Muscle layer of colon (tissue), 2 donors: Measurements from ENCODE around the gene UBXN11.

ENCODE experiments used
- H3K27ac ChIP-seq: one replicate; pipeline ENCODE4 v1.7.0; 2013; ENCODE audit warnings: low read depth, mild to moderate bottlenecking, low read length, moderate library complexity
- H3K27me3 ChIP-seq, 2 donors: one replicate each; pipeline ENCODE4 v1.7.0; 2013; ENCODE audit warnings: low read length in 2 of 2, mild to moderate bottlenecking in 2 of 2; ENCODE audit not compliant: insufficient read depth in 2 of 2, control insufficient read depth in 1 of 2
- H3K36me3 ChIP-seq: one replicate; pipeline ENCODE4 v1.7.0; 2013; ENCODE audit warnings: mild to moderate bottlenecking, low read length; ENCODE audit not compliant: insufficient read depth
- H3K4me1 ChIP-seq: one replicate; pipeline ENCODE4 v1.7.0; 2013; ENCODE audit warnings: mild to moderate bottlenecking, low read length; ENCODE audit not compliant: insufficient read depth
- H3K4me3 ChIP-seq, 2 donors: one replicate each; pipeline ENCODE4 v1.7.0; 2013; ENCODE audit warnings: low read length in 2 of 2, low read depth in 1 of 2, mild to moderate bottlenecking in 1 of 2, moderate library complexity in 1 of 2
- H3K9ac ChIP-seq: one replicate; pipeline ENCODE4 v1.7.0; 2013; ENCODE audit warnings: low read length
- H3K9me3 ChIP-seq: one replicate; pipeline ENCODE4 v1.7.0; 2013; ENCODE audit warnings: mild to moderate bottlenecking, low read length
- donor health status: abdominal sarcoma.
- donor health status: Adenocarcinoma of cecum.

Gene UBXN11

DNA sequence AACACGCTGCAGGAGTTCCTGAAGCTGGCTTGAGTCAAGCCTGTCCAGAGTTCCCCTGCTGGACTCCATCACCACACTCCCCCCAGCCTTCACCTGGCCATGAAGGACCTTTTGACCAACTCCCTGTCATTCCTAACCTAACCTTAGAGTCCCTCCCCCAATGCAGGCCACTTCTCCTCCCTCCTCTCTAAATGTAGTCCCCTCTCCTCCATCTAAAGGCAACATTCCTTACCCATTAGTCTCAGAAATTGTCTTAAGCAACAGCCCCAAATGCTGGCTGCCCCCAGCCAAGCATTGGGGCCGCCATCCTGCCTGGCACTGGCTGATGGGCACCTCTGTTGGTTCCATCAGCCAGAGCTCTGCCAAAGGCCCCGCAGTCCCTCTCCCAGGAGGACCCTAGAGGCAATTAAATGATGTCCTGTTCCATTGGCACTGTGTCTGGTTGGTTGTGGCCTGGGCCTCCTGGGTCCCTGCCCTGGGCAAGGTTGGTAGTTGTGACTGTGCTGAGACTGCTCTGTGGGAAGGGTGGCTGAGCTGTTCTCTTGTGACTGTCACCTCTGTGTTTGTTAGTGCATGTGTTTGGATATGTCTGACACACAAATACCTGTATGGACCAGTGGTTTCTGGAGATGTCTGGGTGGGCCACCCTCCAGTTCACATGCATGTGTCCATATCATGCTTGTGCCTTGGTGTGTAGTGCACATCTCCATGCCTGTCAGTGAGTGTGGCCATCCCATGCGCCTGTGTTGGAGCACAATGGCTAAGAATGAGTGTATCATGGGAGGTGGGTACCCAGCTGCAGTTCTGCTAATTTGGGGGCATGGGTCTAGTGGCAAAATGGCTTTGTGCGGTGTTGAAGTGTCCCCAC lies 25.1 kb downstream of the UBXN11 start:
- no peaks in the 10 kb centered on the region for H3K27me3 ChIP-seq
- H3K27ac ChIP-seq = no peak overlapping the region
- no peaks in the 10 kb centered on the region for H3K9me3 ChIP-seq
- H3K4me1 ChIP-seq = peaks cover 60% of the 10 kb centered on the region
- H3K9ac ChIP-seq = no peak overlapping the region
- peaks cover 6% of the 10 kb centered on the region for H3K36me3 ChIP-seq
- H3K4me3 ChIP-seq = peak overlapping the region in 1 of 2 donors; percentile 80

DNA sequence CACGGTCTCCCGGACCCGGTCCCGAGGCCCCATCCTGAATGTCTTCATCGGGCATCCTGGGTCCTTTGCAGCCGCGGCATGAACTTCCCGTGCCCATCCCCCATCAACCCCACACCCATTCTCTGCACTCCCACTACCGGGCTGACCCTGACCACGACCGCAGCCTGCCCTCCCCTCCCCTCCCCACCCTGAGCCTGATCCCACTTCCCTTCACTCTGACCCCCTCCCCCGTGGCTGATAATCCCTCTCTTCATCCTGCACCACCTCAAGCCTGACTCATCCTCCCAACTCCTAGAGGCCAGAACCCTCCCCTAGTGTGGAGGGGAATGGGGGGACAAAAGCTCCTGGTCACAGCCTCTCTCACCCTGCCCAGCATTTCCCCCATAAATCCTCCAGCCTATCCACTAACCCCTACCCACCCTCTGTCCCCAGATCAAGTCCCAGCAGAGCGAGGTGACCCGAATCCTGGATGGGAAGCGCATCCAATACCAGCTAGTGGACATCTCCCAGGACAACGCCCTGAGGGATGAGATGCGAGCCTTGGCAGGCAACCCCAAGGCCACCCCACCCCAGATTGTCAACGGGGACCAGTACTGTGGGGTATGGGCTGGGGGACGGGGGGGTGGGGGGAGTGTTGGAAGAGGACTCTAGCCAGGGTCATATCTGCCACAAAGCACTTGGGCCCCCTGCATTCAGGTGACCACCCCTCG lies 25.9 kb downstream of the UBXN11 start:
- Histone ChIP-seq H3K4me1 (peaks cover 62% of the 10 kb centered on the region), H3K36me3 (peaks cover 6% of the 10 kb centered on the region), H3K4me3 (peak overlapping the region; percentile 62 to 80), H3K27me3 (no peaks in the 10 kb centered on the region), H3K9me3 (no peaks in the 10 kb centered on the region), H3K9ac (no peak overlapping the region), H3K27ac (peak overlapping the region; percentile 85)

DNA sequence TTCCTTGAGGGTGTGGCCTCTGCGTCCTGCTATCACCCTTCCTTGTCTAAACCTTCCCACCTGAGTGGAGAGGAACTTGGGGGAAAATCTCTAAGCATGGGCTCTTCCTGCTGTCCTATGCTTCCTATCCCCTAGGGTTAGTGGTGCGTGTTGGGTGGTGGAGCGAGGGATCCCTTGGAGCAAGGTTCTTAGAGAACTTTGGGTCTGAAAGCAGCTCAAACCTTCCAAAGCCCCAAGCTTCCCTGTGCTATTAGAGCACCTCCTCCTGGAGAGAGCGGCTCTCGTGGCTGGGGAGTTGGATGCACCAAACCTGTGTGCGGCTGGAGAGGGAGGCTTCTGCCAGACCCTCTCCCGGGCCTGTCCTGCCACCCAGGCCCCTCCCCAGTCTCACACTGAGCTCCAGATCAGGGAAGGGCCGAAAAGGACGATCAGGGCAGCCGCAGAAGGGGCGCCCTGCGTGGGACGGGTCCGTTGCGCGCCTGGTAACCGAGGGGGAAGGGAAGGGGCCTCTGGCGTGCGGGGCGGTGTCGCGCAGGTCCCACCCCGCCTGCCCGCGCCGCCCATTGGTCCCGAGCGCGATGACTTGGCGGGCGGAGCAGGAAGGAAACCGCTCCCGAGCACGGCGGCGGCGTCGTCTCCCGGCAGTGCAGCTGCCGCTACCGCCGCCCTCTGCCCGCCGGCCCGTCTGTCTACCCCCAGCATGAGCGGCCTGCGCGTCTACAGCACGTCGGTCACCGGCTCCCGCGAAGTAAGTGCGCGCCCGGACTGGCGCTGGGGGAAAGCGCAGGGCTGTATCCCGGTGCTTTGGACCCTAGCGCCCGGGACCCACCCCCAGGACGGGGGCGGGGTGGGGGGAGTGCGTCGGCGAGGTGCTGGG lies 26.7 kb downstream of the UBXN11 start, which contains the start of gene SH3BGRL3:
Gene SH3BGRL3 (plus strand): TSS at position 631 of the 877 bp plus-strand sequence. CDS start 70 bp downstream, at position 701.
- Histone ChIP-seq H3K36me3 (peaks cover 6% of the 10 kb centered on the region), H3K9ac (peak within 1 kb of the TSS; percentile 58), H3K27me3 (no peaks in the 10 kb centered on the region), H3K4me1 (peaks cover 62% of the 10 kb centered on the region), H3K27ac (peak within 1 kb of the TSS; percentile 85), H3K9me3 (no peaks in the 10 kb centered on the region), H3K4me3 (peak within 1 kb of the TSS; percentile 62 to 80)

DNA sequence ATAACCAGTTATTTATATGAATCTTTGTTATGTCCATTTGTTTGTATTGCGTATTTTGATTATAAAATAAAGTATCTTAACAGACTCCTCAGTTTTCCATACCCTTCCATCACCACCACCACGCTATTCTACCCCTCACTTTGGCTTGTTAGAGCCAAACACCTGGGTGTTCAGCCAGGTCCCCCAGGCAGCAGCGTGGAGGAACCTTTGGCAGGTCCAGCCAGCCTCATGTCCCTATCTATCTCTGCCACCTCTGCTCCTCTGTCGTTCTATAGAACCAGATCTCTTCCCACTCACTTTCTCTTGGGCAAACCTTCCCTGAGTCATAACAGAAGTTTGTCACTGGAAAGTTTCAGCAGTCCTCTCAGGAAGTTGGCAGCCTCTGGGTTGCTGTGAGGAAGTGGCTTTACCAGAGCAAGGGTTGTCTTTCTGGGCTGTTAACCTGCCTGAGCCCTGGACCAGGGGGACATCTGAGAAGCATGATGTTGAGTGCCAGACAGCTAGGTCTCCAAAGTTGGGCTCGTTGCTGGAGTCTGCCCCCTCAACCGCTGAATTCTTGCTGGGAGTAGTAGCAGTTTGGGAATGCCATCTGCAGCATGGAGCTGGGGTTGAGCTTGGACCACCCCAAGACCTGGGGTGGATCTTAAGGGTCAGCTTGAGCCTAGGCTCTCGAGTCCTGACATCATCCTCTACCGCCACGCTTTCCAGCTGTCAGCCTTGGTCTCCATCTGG lies 27.5 kb downstream of the UBXN11 start:
- Histone ChIP-seq H3K27me3 (no peaks in the 10 kb centered on the region), H3K36me3 (peaks cover 6% of the 10 kb centered on the region), H3K4me1 (peaks cover 56% of the 10 kb centered on the region), H3K9ac (peak overlapping the region; percentile 58), H3K9me3 (no peaks in the 10 kb centered on the region), H3K4me3 (peak overlapping the region; percentile 62 to 80), H3K27ac (peak overlapping the region; percentile 85)

DNA sequence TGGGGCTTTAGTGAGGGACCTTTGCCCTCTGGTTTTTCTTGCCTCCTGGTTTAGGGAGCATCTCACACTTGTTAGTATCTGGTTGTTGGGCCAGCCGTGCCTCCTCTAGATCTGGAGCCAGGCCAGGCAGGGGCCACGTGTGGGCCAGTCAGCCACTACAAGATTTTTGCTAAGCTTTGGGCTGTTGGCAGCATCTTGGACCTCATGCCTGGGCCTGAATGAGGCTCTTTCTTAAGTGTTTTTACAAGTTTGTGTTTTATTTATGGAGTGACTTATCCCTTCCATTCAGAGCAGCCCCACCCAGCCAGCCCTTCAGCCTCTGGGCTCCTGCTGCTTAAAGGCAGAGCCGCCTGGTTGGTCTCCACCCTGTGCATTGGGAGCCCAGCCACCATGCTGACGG lies 28.1 kb downstream of the UBXN11 start:
- H3K4me3 ChIP-seq = no peak overlapping the region
- H3K27me3 ChIP-seq = no peaks in the 10 kb centered on the region
- peaks cover 56% of the 10 kb centered on the region for H3K4me1 ChIP-seq
- peaks cover 6% of the 10 kb centered on the region for H3K36me3 ChIP-seq
- no peak overlapping the region for H3K9ac ChIP-seq
- no peaks in the 10 kb centered on the region for H3K9me3 ChIP-seq
- H3K27ac ChIP-seq = no peak overlapping the region

DNA sequence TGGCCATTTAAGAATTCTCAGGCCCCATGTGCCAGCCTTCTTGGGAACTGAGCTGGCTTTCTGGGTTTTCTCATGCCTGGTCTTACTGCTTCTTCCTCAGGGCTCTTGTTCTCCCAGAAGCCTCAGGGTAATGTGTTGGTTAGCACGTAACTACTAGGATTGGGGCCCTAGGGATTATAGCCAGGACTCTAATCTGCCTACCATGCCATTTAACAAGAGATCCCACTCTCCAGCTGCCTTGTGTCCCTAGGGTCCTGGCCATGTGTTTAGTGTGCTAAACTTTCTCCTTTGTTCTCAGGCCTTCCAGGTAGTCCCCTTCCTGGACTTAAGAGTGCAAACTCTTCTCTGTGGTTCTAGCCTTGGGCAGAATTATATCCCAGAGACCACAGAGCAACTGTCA lies 28.7 kb downstream of the UBXN11 start:
- Histone ChIP-seq H3K4me1 (peaks cover 56% of the 10 kb centered on the region), H3K36me3 (peaks cover 6% of the 10 kb centered on the region), H3K9ac (no peak overlapping the region), H3K27ac (no peak overlapping the region), H3K9me3 (no peaks in the 10 kb centered on the region), H3K4me3 (no peak overlapping the region), H3K27me3 (no peaks in the 10 kb centered on the region)

DNA sequence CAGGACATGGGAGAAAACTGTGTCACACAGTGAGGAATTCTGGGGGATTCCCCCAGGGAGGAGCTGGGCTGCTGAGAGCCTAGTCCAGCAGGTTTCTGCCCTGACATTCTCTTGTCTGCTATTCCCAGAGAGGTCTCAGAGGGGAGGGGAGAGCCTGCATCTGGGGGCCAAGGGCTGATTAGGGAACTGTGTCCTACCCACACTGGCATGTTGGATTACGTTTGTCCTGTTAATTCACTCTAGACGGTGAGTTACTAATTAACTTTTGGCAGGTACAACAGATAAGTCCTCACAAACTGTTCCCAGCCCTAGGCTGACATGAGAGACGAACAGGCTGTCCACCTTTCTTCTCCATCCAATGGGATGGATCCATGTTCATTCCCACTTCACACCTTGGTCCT lies 29.2 kb downstream of the UBXN11 start:
- H3K9me3 ChIP-seq = no peaks in the 10 kb centered on the region
- H3K9ac ChIP-seq = no peak overlapping the region
- no peaks in the 10 kb centered on the region for H3K27me3 ChIP-seq
- peaks cover 56% of the 10 kb centered on the region for H3K4me1 ChIP-seq
- H3K36me3 ChIP-seq = peaks cover 6% of the 10 kb centered on the region
- no peak overlapping the region for H3K27ac ChIP-seq
- no peak overlapping the region for H3K4me3 ChIP-seq

DNA sequence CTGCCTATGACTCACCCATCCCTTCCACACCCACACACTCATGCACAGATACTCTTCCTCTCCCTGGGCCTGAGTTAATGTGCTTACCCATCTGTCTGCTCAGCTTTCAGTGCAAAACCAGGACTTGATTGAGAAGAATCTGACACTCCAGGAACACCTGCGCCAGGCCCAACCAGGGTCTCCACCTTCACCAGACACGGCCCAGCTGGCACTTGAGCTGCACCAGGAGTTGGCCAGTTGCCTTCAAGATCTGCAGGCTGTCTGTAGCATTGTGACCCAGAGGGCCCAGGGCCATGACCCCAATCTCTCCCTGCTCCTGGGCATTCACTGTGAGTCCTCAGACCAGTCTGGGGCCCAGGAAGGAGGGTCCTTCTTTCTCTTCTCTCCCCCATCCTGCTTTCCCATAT lies 30.0 kb downstream of the UBXN11 start:
- H3K9me3 ChIP-seq = no peaks in the 10 kb centered on the region
- peak overlapping the region; percentile 26 for H3K9ac ChIP-seq
- H3K27me3 ChIP-seq = no peaks in the 10 kb centered on the region
- H3K27ac ChIP-seq = no peak overlapping the region
- peaks cover 6% of the 10 kb centered on the region for H3K36me3 ChIP-seq
- H3K4me1 ChIP-seq = peaks cover 54% of the 10 kb centered on the region
- no peak overlapping the region for H3K4me3 ChIP-seq

DNA sequence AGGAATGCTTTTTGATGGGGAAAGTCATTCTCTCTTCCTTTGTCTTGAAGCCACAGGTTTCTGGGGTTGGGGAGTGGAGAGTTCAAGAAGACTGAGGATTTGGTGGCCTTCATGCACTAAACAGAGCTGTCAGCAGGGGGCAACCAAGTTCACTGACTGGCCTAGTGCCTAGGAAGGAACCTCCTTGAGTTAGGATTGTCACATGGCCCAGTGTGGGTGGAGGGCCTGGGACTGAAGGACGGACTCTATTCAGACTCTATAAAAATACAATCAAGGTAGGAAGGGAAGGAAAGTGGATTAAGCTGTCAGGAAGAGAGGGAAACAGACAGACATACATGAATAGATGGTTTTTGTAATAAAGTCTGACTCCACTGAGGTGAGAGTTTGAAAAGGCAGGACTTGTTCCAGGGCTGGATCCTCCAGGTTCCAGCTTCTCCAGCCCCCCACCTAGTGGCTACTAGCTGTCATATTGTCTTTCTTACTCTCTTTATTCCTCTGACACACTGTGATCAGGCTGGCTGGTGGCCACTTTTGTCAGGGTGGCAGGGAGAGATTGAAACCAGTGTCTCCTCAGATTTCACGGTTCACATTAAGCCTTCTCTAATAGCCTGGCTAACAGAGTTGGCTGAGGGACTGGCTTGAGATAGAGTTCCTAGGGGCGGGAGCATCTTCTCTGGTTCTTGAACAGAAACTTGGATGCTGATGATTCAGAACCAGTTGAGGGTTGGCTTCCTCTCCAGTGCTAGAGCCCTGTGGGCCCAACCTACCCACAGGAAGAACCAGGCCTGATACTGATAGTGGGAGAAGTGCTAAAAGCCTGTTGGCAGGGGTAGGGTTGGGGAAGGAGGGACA lies 30.6 kb downstream of the UBXN11 start:
- H3K4me1 ChIP-seq = peaks cover 48% of the 10 kb centered on the region
- peak overlapping the region; percentile 27 for H3K27ac ChIP-seq
- no peaks in the 10 kb centered on the region for H3K27me3 ChIP-seq
- no peaks in the 10 kb centered on the region for H3K9me3 ChIP-seq
- peaks cover 6% of the 10 kb centered on the region for H3K36me3 ChIP-seq
- H3K4me3 ChIP-seq = no peak overlapping the region
- peak overlapping the region; percentile 26 for H3K9ac ChIP-seq

DNA sequence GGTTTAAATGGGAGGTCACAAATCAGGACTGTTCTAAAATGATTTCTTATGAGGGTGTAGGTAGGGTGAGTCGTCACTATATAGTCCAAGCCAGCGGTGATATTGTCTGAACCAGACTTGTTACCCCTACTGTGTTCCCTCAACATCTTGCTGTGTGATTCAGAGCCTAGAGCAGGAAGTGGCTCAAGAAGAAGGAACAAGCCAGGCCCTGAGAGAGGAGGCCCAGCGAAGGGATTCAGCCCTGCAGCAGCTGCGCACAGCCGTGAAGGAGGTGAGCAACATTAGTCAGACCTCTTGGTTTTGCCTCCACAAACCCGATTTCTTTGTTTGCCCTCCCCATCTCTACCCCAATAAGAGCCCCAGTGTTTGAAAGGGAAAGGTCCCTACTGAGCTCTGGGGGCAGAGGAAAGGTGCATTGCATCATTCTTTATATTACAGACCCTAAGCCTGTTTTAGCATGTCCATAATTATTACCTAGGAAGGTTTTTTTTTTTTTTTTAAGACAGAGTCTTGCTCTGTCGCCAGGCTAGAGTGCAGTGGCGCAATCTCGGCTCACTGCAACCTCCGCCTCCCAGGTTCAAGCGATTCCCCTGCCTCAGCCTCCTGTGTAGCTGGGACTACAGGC lies 31.5 kb downstream of the UBXN11 start:
- no peak overlapping the region for H3K27ac ChIP-seq
- no peak overlapping the region for H3K9ac ChIP-seq
- peaks cover 43% of the 10 kb centered on the region for H3K4me1 ChIP-seq
- no peaks in the 10 kb centered on the region for H3K27me3 ChIP-seq
- H3K4me3 ChIP-seq = no peak overlapping the region
- peaks cover 6% of the 10 kb centered on the region for H3K36me3 ChIP-seq
- H3K9me3 ChIP-seq = no peaks in the 10 kb centered on the region
